ENCODE results near the gene ABHD3. TPM values are rescaled to one million over a fixed set of nuclear protein-coding genes. Genes with fewer than 3 reads are reported as not detected.

The ABHD3 gene
- total and polyA plus RNA-seq, 9 donors, result 4.8 to 14.3 (median 11.2) TPM

- TF ChIP-seq EP300 (IDR thresholded peaks at IDR 0.05), result no peak
- TF ChIP-seq, protein P1, sequence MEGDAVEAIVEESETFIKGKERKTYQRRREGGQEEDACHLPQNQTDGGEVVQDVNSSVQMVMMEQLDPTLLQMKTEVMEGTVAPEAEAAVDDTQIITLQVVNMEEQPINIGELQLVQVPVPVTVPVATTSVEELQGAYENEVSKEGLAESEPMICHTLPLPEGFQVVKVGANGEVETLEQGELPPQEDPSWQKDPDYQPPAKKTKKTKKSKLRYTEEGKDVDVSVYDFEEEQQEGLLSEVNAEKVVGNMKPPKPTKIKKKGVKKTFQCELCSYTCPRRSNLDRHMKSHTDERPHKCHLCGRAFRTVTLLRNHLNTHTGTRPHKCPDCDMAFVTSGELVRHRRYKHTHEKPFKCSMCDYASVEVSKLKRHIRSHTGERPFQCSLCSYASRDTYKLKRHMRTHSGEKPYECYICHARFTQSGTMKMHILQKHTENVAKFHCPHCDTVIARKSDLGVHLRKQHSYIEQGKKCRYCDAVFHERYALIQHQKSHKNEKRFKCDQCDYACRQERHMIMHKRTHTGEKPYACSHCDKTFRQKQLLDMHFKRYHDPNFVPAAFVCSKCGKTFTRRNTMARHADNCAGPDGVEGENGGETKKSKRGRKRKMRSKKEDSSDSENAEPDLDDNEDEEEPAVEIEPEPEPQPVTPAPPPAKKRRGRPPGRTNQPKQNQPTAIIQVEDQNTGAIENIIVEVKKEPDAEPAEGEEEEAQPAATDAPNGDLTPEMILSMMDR (IDR thresholded peaks at IDR 0.05), result no peak
- TF ChIP-seq POLR2A (IDR thresholded peaks at IDR 0.05), result no peak
- no peaks in the 10 kb centered on the region for H3K36me3 ChIP-seq
- 61 to 68% (median 64%) methylated on average over 7 of the region's 7 CpGs for WGBS, 3 donors
- intact Hi-C loops (cut with DNase I), result loop anchor here in 1 of 4 donors (5.0 kb wide), 1 partner anchor 141 kb away; the partner anchor contains the start of gene ESCO1
- H3K4me1 ChIP-seq (ENCODE audit: insufficient read depth), result peaks cover 7% of the 10 kb centered on the region
- H3K9me3 ChIP-seq, result no peaks in the 10 kb centered on the region
- H3K27me3 ChIP-seq, result no peaks in the 10 kb centered on the region
- no peak for DNase-seq
- no peak overlapping the region for H3K27ac ChIP-seq
- H3K4me3 ChIP-seq, result no peak overlapping the region
Measured at GRCh38 chr18:21743166-21743832, 38.7 kb upstream of the ABHD3 start.

DNA sequence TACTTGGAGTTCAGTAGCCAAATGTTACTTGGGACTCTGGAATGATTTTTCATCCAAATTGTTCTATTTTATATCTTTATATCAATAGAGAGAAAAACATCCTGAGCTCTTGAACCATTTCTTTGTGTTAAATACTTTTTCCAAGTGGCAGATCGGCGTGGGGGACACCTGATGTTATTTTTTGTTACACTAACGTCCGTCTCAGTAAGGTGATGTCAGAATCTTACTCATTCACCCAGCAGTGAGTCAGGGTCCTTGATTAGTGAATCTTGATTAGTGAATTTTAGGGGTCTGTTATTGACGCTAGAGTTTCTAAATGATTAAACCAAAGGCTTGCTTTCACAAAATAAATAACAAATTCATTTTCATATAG, 37.7 kb upstream of the ABHD3 start:
- no peak for TF ChIP-seq EP300 (IDR thresholded peaks at IDR 0.05)
- TF ChIP-seq, protein P1 (IDR thresholded peaks at IDR 0.05), result no peak
- TF ChIP-seq POLR2A (IDR thresholded peaks at IDR 0.05), result no peak
- Histone ChIP-seq H3K36me3 (no peaks in the 10 kb centered on the region), H3K4me3 (peak overlapping the region; percentile 96), H3K4me1 (ENCODE audit: insufficient read depth) (peaks cover 6% of the 10 kb centered on the region), H3K9me3 (no peaks in the 10 kb centered on the region), H3K27me3 (no peaks in the 10 kb centered on the region), H3K27ac (peak overlapping the region in 1 of 2 donors; percentile 98)
- intact Hi-C loops (cut with DNase I), result loop anchor here in 1 of 4 donors (5.0 kb wide), 1 partner anchor 140 kb away; the partner anchor contains the start of gene ESCO1
- 44 to 59% (median 51%) methylated on average over 5 of the region's 5 CpGs for WGBS, 3 donors
- DNase-seq, result no peak

- Histone ChIP-seq H3K27me3 (no peaks in the 10 kb centered on the region), H3K27ac (peak overlapping the region; percentile 90 to 98), H3K9me3 (no peaks in the 10 kb centered on the region), H3K4me1 (ENCODE audit: insufficient read depth) (peaks cover 4% of the 10 kb centered on the region), H3K36me3 (no peaks in the 10 kb centered on the region), H3K4me3 (peak overlapping the region; percentile 96)
- TF ChIP-seq, protein P1 (IDR thresholded peaks at IDR 0.05), result no peak
- no peak for TF ChIP-seq EP300 (IDR thresholded peaks at IDR 0.05)
- no peak for TF ChIP-seq POLR2A (IDR thresholded peaks at IDR 0.05)
- peak in 4 of 5 donors; percentile 35 to 69 (median 54) for DNase-seq
- 0 to 1% (median 1%) methylated on average over 44 to 49 of the region's 49 CpGs for WGBS, 3 donors
- intact Hi-C loops (cut with DNase I), result loop anchor here in 1 of 4 donors (5.0 kb wide), 1 partner anchor 139 kb away; the partner anchor contains the start of gene ESCO1
Measured at GRCh38 chr18:21741562-21742314, 37.2 kb upstream of the ABHD3 start.

- TF ChIP-seq, protein P1 (IDR thresholded peaks at IDR 0.05), result no peak
- no peak for TF ChIP-seq POLR2A (IDR thresholded peaks at IDR 0.05)
- no peak for TF ChIP-seq EP300 (IDR thresholded peaks at IDR 0.05)
Measured at GRCh38 chr18:21741312-21741561, 36.7 kb upstream of the ABHD3 start.

More at GRCh38 chr18:21741312-21741561, 36.7 kb upstream of the ABHD3 start:
- Histone ChIP-seq H3K9me3 (no peaks in the 10 kb centered on the region), H3K27ac (peak overlapping the region; percentile 90 to 98), H3K27me3 (no peaks in the 10 kb centered on the region), H3K4me1 (ENCODE audit: insufficient read depth) (peaks cover 4% of the 10 kb centered on the region), H3K4me3 (peak overlapping the region; percentile 96), H3K36me3 (no peaks in the 10 kb centered on the region)
- peak in 2 of 5 donors; percentile 74 to 79 for DNase-seq
- WGBS, 3 donors, result 0 to 1% methylated on average over 9 to 41 of the region's 41 CpGs; no CpG with 5 or more reads in 1 of the 3 donors
- intact Hi-C loops (cut with DNase I), result loop anchor here in 1 of 4 donors (5.0 kb wide), 1 partner anchor 139 kb away; the partner anchor contains the start of gene ESCO1
